Thyroid gland (tissue), 4 donors: ENCODE data around the gene CACNB4.

Source experiments
- POLR2A ChIP-seq, 2 donors: fragments of 450-650 bp; IDR thresholded peaks; one replicate each; pipeline ENCODE4 v1.6.1; 2017; ENCODE audit warnings: antibody characterized with exemption in 2 of 2, mild to moderate bottlenecking in 2 of 2, moderate library complexity in 1 of 2
- TF ChIP-seq, protein P1 (sequence below), 6 experiments: fragments of 200-600 bp in 3 of 6; fragments of 450-650 bp in 3 of 6; sonication (generic) in 3 of 6; IDR thresholded peaks; one replicate each; pipeline ENCODE4 v1.5.1; 2016 to 2019; ENCODE audit warnings: antibody characterized with exemption in 6 of 6, mild to moderate bottlenecking in 2 of 6, inconsistent platforms in 1 of 6, moderate library complexity in 1 of 6

DNA sequence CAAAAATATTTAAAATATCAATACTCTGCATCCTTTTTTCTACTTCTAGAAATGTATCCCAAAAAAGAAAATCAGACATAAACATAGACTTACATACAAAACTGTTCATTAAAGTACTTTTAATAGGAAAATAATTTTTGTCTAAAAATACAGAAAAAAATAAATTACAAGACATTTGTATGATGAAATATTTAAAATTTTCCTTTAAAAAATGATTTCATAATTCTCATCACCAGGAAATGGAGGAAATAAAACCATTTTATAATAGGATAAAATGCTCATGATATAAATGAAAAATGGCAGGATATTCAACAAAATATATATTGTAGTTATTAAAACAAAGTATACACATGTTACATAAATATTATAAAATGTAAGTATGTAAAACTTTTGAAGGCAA is 295.0 kb downstream of the CACNB4 start:
- TF ChIP-seq POLR2A (IDR thresholded peaks at IDR 0.05) = no peak
- TF ChIP-seq, protein P1, sequence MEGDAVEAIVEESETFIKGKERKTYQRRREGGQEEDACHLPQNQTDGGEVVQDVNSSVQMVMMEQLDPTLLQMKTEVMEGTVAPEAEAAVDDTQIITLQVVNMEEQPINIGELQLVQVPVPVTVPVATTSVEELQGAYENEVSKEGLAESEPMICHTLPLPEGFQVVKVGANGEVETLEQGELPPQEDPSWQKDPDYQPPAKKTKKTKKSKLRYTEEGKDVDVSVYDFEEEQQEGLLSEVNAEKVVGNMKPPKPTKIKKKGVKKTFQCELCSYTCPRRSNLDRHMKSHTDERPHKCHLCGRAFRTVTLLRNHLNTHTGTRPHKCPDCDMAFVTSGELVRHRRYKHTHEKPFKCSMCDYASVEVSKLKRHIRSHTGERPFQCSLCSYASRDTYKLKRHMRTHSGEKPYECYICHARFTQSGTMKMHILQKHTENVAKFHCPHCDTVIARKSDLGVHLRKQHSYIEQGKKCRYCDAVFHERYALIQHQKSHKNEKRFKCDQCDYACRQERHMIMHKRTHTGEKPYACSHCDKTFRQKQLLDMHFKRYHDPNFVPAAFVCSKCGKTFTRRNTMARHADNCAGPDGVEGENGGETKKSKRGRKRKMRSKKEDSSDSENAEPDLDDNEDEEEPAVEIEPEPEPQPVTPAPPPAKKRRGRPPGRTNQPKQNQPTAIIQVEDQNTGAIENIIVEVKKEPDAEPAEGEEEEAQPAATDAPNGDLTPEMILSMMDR (IDR thresholded peaks at IDR 0.05) = no peak
